GM15510 (cell line): ENCODE measurements around the gene AQP2.

ENCODE experiments used
- POLR2A ChIP-seq: IDR thresholded peaks from 3 replicates; pipeline ENCODE4 v1.6.1; 2011; ENCODE audit warnings: borderline replicate concordance; ENCODE audit not compliant: insufficient read length; ENCODE audit errors: extremely low read depth

AQP2 gene

GRCh38 chr12:49963976-49964815 lies 13.7 kb downstream of the AQP2 start:
- no peak for TF ChIP-seq POLR2A

GRCh38 chr12:49964849-49965624 lies 14.5 kb downstream of the AQP2 start:
- TF ChIP-seq POLR2A: no peak

- no peak for TF ChIP-seq POLR2A
Measured at GRCh38 chr12:49965836-49966235, 15.3 kb downstream of the AQP2 start.

GRCh38 chr12:49966511-49967041 lies 16.0 kb downstream of the AQP2 start:
- no peak for TF ChIP-seq POLR2A

- no peak for TF ChIP-seq POLR2A
Measured at GRCh38 chr12:49967042-49967776, 16.7 kb downstream of the AQP2 start.

- TF ChIP-seq POLR2A: no peak
Measured at GRCh38 chr12:49967777-49968250, 17.3 kb downstream of the AQP2 start.

GRCh38 chr12:49968471-49968870 lies 17.9 kb downstream of the AQP2 start:
- TF ChIP-seq POLR2A: no peak

GRCh38 chr12:49969027-49969426 lies 18.5 kb downstream of the AQP2 start:
- no peak for TF ChIP-seq POLR2A

GRCh38 chr12:49969651-49970429 lies 19.3 kb downstream of the AQP2 start:
- TF ChIP-seq POLR2A: no peak

GRCh38 chr12:49970658-49971057 lies 20.1 kb downstream of the AQP2 start:
- TF ChIP-seq POLR2A: no peak

GRCh38 chr12:49971141-49971540 lies 20.6 kb downstream of the AQP2 start:
- TF ChIP-seq POLR2A: no peak

GRCh38 chr12:49972129-49972528 lies 21.6 kb downstream of the AQP2 start:
- no peak for TF ChIP-seq POLR2A

- TF ChIP-seq POLR2A: no peak
Measured at GRCh38 chr12:49972641-49973360, 22.3 kb downstream of the AQP2 start, which contains the start of gene AQP6. Gene AQP6, plus strand, starts transcription at chr12:49972947. Its CDS starts 227 bp downstream, at chr12:49973174.
